ENCODE data around the gene FOXO6. TPM values are rescaled to one million over a fixed set of nuclear protein-coding genes. Genes with fewer than 3 reads are reported as not detected.

Gene FOXO6
- total RNA-seq, 2 experiments from 2014 or later = 0.20 TPM; not detected in 1

GRCh38 chr1:41407664-41408252, 46.5 kb downstream of the FOXO6 start:
- Mint-ChIP-seq H3K27ac (no peak overlapping the region), H3K4me3 (no peak overlapping the region), H3K9me3 (no peaks in the 10 kb centered on the region), H3K27me3 (peaks cover 30% of the 10 kb centered on the region), H3K4me1 (no peaks in the 10 kb centered on the region), H3K36me3 (ENCODE audit: low read depth) (no peaks in the 10 kb centered on the region)
- CTCF ChIA-PET = no interaction called here
- POLR2A ChIA-PET = no interaction called here
- DNase-seq = no peak

- H3K4me1 Mint-ChIP-seq = no peaks in the 10 kb centered on the region
- POLR2A ChIA-PET = no interaction called here
- H3K36me3 Mint-ChIP-seq (ENCODE audit: low read depth) = no peaks in the 10 kb centered on the region
- no peak overlapping the region for H3K27ac Mint-ChIP-seq
- H3K27me3 Mint-ChIP-seq = peaks cover 23% of the 10 kb centered on the region
- no peaks in the 10 kb centered on the region for H3K9me3 Mint-ChIP-seq
- no peak overlapping the region for H3K4me3 Mint-ChIP-seq
- CTCF ChIA-PET = interaction anchor here (1.0 kb wide), 1 partner anchor 9 kb away, joined by 3 read pairs; no protein-coding TSS in a partner anchor
- DNase-seq = no peak
Observed at GRCh38 chr1:41408691-41409090, 47.5 kb downstream of the FOXO6 start.

- Mint-ChIP-seq H3K27me3 (peaks cover 20% of the 10 kb centered on the region), H3K4me1 (no peaks in the 10 kb centered on the region), H3K9me3 (no peaks in the 10 kb centered on the region), H3K36me3 (ENCODE audit: low read depth) (no peaks in the 10 kb centered on the region), H3K27ac (no peak overlapping the region), H3K4me3 (no peak overlapping the region)
- ChIA-PET POLR2A (no interaction called here), CTCF (interaction anchor here (1.0 kb wide), 1 partner anchor 8 kb away, joined by 3 read pairs; no protein-coding TSS in a partner anchor)
- no peak for DNase-seq
Observed at GRCh38 chr1:41409825-41410224, 48.6 kb downstream of the FOXO6 start.

GRCh38 chr1:41410462-41410861, 49.2 kb downstream of the FOXO6 start:
- H3K4me3 Mint-ChIP-seq = no peak overlapping the region
- no peaks in the 10 kb centered on the region for H3K36me3 Mint-ChIP-seq (ENCODE audit: low read depth)
- no peak overlapping the region for H3K27ac Mint-ChIP-seq
- ChIA-PET POLR2A (no interaction called here), CTCF (no interaction called here)
- H3K9me3 Mint-ChIP-seq = no peaks in the 10 kb centered on the region
- H3K4me1 Mint-ChIP-seq = no peaks in the 10 kb centered on the region
- no peak for DNase-seq
- peaks cover 20% of the 10 kb centered on the region for H3K27me3 Mint-ChIP-seq

GRCh38 chr1:41411229-41411628, 50.0 kb downstream of the FOXO6 start:
- Mint-ChIP-seq H3K4me3 (no peak overlapping the region), H3K27ac (no peak overlapping the region), H3K4me1 (no peaks in the 10 kb centered on the region), H3K27me3 (peaks cover 20% of the 10 kb centered on the region), H3K9me3 (no peaks in the 10 kb centered on the region), H3K36me3 (ENCODE audit: low read depth) (no peaks in the 10 kb centered on the region)
- DNase-seq = no peak
- ChIA-PET POLR2A (no interaction called here), CTCF (no interaction called here)

- H3K4me3 Mint-ChIP-seq = no peak overlapping the region
- no peaks in the 10 kb centered on the region for H3K9me3 Mint-ChIP-seq
- no peaks in the 10 kb centered on the region for H3K4me1 Mint-ChIP-seq
- H3K27me3 Mint-ChIP-seq = peaks cover 20% of the 10 kb centered on the region
- DNase-seq = no peak
- ChIA-PET CTCF (no interaction called here), POLR2A (no interaction called here)
- no peaks in the 10 kb centered on the region for H3K36me3 Mint-ChIP-seq (ENCODE audit: low read depth)
- H3K27ac Mint-ChIP-seq = no peak overlapping the region
Observed at GRCh38 chr1:41412748-41413147, 51.5 kb downstream of the FOXO6 start.

- POLR2A ChIA-PET = no interaction called here
- CTCF ChIA-PET = no interaction called here
Observed at GRCh38 chr1:41413748-41414281, 52.6 kb downstream of the FOXO6 start.

GRCh38 chr1:41414296-41414695, 53.1 kb downstream of the FOXO6 start:
- H3K27me3 Mint-ChIP-seq = peaks cover 11% of the 10 kb centered on the region
- no peaks in the 10 kb centered on the region for H3K36me3 Mint-ChIP-seq (ENCODE audit: low read depth)
- H3K4me3 Mint-ChIP-seq = no peak overlapping the region
- no peak for DNase-seq
- no peaks in the 10 kb centered on the region for H3K4me1 Mint-ChIP-seq
- H3K9me3 Mint-ChIP-seq = no peaks in the 10 kb centered on the region
- ChIA-PET POLR2A (no interaction called here), CTCF (no interaction called here)
- no peak overlapping the region for H3K27ac Mint-ChIP-seq

More at GRCh38 chr1:41413748-41414281, 52.6 kb downstream of the FOXO6 start:
- no peak for DNase-seq
- H3K27ac Mint-ChIP-seq = no peak overlapping the region
- H3K36me3 Mint-ChIP-seq (ENCODE audit: low read depth) = no peaks in the 10 kb centered on the region
- H3K4me1 Mint-ChIP-seq = no peaks in the 10 kb centered on the region
- no peak overlapping the region for H3K4me3 Mint-ChIP-seq
- H3K9me3 Mint-ChIP-seq = no peaks in the 10 kb centered on the region
- H3K27me3 Mint-ChIP-seq = peaks cover 15% of the 10 kb centered on the region

- no peak for DNase-seq
- no peaks in the 10 kb centered on the region for H3K4me1 Mint-ChIP-seq
- H3K27ac Mint-ChIP-seq = no peak overlapping the region
- no peak overlapping the region for H3K4me3 Mint-ChIP-seq
- ChIA-PET POLR2A (no interaction called here), CTCF (interaction anchor here (1.0 to 1.4 kb wide), 4 partner anchors 18 to 131 kb away, joined by 3 to 4 read pairs (median 4); no protein-coding TSS in a partner anchor)
- no peaks in the 10 kb centered on the region for H3K9me3 Mint-ChIP-seq
- peaks cover 6% of the 10 kb centered on the region for H3K27me3 Mint-ChIP-seq
- H3K36me3 Mint-ChIP-seq (ENCODE audit: low read depth) = no peaks in the 10 kb centered on the region
Observed at GRCh38 chr1:41414716-41415306, 53.6 kb downstream of the FOXO6 start.

- Mint-ChIP-seq H3K27ac (no peak overlapping the region), H3K4me3 (no peak overlapping the region), H3K4me1 (no peaks in the 10 kb centered on the region), H3K36me3 (ENCODE audit: low read depth) (no peaks in the 10 kb centered on the region), H3K9me3 (no peaks in the 10 kb centered on the region), H3K27me3 (no peaks in the 10 kb centered on the region)
- no peak for DNase-seq
- ChIA-PET POLR2A (no interaction called here), CTCF (interaction anchor here (0.9 to 1.4 kb wide), 4 partner anchors 101 to 132 kb away, joined by 3 to 4 read pairs (median 3); no protein-coding TSS in a partner anchor)
Observed at GRCh38 chr1:41416081-41416480, 54.8 kb downstream of the FOXO6 start.

- Mint-ChIP-seq H3K4me1 (no peaks in the 10 kb centered on the region), H3K27me3 (no peaks in the 10 kb centered on the region), H3K27ac (no peak overlapping the region), H3K9me3 (no peaks in the 10 kb centered on the region), H3K36me3 (ENCODE audit: low read depth) (no peaks in the 10 kb centered on the region), H3K4me3 (no peak overlapping the region)
- POLR2A ChIA-PET = no interaction called here
- CTCF ChIA-PET = interaction anchor here (0.9 to 3.0 kb wide), 5 partner anchors 38 to 134 kb away, joined by 3 to 15 read pairs (median 4); no protein-coding TSS in a partner anchor
- DNase-seq = peak; percentile 61
Observed at GRCh38 chr1:41416552-41417334, 55.5 kb downstream of the FOXO6 start.

GRCh38 chr1:41417335-41417682, 56.1 kb downstream of the FOXO6 start:
- DNase-seq = no peak
- Mint-ChIP-seq H3K27me3 (no peaks in the 10 kb centered on the region), H3K4me1 (no peaks in the 10 kb centered on the region), H3K27ac (no peak overlapping the region), H3K9me3 (no peaks in the 10 kb centered on the region), H3K4me3 (no peak overlapping the region), H3K36me3 (ENCODE audit: low read depth) (no peaks in the 10 kb centered on the region)
- ChIA-PET CTCF (interaction anchor here (0.7 to 3.0 kb wide), 8 partner anchors 8 to 150 kb away, joined by 3 to 15 read pairs (median 4); no protein-coding TSS in a partner anchor), POLR2A (no interaction called here)

- DNase-seq = no peak
- no peaks in the 10 kb centered on the region for H3K36me3 Mint-ChIP-seq (ENCODE audit: low read depth)
- no peaks in the 10 kb centered on the region for H3K27me3 Mint-ChIP-seq
- no peaks in the 10 kb centered on the region for H3K4me1 Mint-ChIP-seq
- no peak overlapping the region for H3K4me3 Mint-ChIP-seq
- H3K27ac Mint-ChIP-seq = no peak overlapping the region
- no peaks in the 10 kb centered on the region for H3K9me3 Mint-ChIP-seq
- CTCF ChIA-PET = interaction anchor here (0.7 to 3.0 kb wide), 9 partner anchors 8 to 150 kb away, joined by 3 to 15 read pairs (median 4); no protein-coding TSS in a partner anchor
- POLR2A ChIA-PET = no interaction called here
Observed at GRCh38 chr1:41417746-41418145, 56.5 kb downstream of the FOXO6 start.
